Kidney epithelial cell (primary cell): ENCODE measurements around the gene ARHGEF3. TPM values are rescaled to one million over a fixed set of nuclear protein-coding genes. Genes with fewer than 3 reads are reported as not detected.

Experiments
- DNase-seq: peaks from one replicate; pipeline ENCODE4 v3.0.0-alpha.2; 2010; ENCODE audit warnings: low read depth
- H3K27me3 ChIP-seq: 2 replicates; pipeline ENCODE4 v1.6.0; 2011; ENCODE audit warnings: low read length; ENCODE audit not compliant: control insufficient read depth, insufficient read depth
- H3K36me3 ChIP-seq: 2 replicates; pipeline ENCODE4 v1.5.1; 2011; ENCODE audit warnings: low read length; ENCODE audit not compliant: control insufficient read depth, insufficient read depth
- H3K4me3 ChIP-seq: 2 replicates; pipeline ENCODE4 v1.5.1; 2011; ENCODE audit warnings: low read depth, mild to moderate bottlenecking, control low read depth, low read length
- CTCF ChIP-seq: IDR thresholded peaks from 2 replicates; pipeline ENCODE4 v1.5.1; 2011; ENCODE audit warnings: mild to moderate bottlenecking, moderate library complexity, low read length, control low read depth, inconsistent platforms; ENCODE audit not compliant: insufficient read depth, poor library complexity, severe bottlenecking
- total RNA-seq: library from RNA; depleted of rRNA; stranded (reverse); fragments of >200 nt; gene quantifications from 2 replicates; pipeline ENCODE4 v1.2.3, GENCODE V29; 2015

ARHGEF3 gene
- total RNA-seq, 1 donor from 2014 or later, result 12.4 TPM

DNA sequence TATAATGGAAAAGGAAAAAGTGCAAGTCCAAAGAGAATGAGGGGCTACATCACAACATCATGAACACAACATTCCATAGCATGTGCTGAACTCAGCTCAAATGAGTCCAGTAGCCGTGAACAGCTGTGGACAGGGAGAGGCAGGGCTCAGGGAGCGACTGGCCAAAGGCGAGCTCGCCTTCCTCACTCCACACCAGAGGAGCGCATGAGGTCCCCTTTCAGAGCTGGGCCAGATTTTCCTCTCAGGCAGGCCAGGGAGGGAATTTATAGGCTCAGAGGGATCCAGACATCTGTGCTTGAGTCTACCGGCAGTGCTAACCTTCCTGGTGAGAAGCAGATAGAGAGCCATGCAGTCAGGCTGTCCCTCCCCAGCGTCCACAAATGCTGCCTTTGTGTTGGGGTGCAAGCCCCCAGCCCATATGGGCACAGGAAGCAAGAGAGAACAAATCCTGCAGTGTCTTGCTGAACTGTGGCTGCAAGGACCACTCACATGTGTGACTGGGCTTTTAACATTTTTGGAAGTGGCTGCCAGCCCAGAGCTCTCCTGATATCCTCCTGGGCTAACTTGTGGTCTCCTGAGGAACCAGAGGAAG lies 32.5 kb downstream of the ARHGEF3 start:
- Histone ChIP-seq H3K36me3 (no peaks in the 10 kb centered on the region), H3K4me3 (no peak overlapping the region), H3K27me3 (no peaks in the 10 kb centered on the region)
- no peak for DNase-seq
- no peak for TF ChIP-seq CTCF

DNA sequence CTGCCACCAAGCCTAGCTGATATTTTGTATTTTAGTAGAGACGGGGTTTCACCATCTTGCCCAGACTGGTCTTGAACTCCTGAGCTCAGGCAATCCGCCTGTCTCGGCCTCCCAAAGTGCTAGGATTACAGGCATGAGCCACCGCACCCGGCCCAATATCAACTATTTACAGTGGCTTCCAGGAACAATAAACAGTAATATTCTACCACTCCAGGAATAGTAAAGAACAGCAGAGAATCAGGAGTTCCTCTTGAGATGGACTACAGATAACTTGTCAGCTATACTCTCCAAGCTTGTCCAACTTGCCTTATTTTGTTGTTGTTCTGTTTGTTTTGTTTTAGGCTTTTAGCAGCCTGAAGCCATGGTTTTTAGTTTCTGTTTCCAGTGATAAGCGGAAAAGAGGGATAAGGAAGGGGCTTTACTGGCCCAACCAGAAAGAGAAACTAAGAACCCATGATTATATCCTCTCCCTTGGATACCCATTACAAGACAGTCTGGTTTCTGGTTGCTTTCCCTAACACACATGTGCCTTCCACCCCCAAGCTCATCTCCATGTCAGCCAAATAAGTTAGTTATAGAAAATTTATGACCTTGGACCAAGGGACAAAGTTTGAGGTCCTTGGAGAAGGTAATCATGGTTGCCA lies 36.7 kb downstream of the ARHGEF3 start:
- no peak for TF ChIP-seq CTCF
- no peak overlapping the region for H3K4me3 ChIP-seq
- H3K36me3 ChIP-seq, result no peaks in the 10 kb centered on the region
- no peak for DNase-seq
- no peaks in the 10 kb centered on the region for H3K27me3 ChIP-seq

DNA sequence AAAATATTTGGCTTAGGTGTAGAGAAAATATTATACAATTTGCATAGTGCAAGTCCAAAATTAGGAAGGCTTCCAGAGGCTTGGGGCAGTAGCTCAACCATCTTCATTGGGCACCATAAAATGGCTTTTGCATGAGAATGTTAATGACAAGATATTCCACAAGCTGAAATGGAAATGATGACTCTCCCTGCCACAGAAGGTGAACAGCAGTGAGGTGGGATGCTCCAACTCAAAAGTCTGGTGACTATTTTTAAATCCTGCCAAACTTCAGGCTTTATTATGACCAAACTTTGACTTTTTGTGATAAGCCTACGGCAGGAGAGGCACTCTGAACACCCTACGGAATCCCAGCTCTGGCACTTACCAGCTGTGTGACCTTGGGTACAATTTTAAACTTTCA lies 37.6 kb downstream of the ARHGEF3 start:
- no peak overlapping the region for H3K4me3 ChIP-seq
- no peak for TF ChIP-seq CTCF
- no peaks in the 10 kb centered on the region for H3K36me3 ChIP-seq
- no peak for DNase-seq
- no peaks in the 10 kb centered on the region for H3K27me3 ChIP-seq

- Histone ChIP-seq H3K36me3 (no peaks in the 10 kb centered on the region), H3K27me3 (no peaks in the 10 kb centered on the region), H3K4me3 (no peak overlapping the region)
- no peak for TF ChIP-seq CTCF
- DNase-seq, result no peak
These were observed 38.5 kb downstream of the ARHGEF3 start for GRCh38 chr3:56763233-56763632.

DNA sequence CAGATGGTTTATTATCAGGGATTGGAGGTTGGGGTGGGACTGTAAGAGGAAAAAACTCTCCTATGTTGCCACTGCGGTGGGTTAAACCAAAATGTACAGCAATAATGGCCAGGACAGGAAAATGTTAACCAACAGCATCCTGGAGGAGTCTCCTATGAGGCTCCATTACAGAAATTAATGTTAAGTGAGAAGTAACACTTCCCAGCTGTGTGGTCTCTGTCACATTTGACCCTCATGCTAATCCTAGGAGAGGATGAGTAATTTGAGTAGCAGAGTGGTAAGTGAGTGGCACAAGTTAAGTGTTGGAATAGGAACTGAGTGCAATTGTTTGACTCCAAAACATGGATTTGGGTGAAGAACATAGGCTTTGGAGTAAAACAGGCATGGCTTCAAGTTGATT lies 39.0 kb downstream of the ARHGEF3 start:
- no peak for DNase-seq
- Histone ChIP-seq H3K36me3 (no peaks in the 10 kb centered on the region), H3K27me3 (no peaks in the 10 kb centered on the region), H3K4me3 (no peak overlapping the region)
- TF ChIP-seq CTCF, result no peak
